HG03439 (cell line): ENCODE data around the gene LYZ.
"Not testable (repeated sequence)": the region's sequence is repeated elsewhere in the genome, so short reads cannot be mapped to it uniquely, and the experiment has no call there.

Experiments used
- ATAC-seq: cut with Tn5 transposase; IDR thresholded peaks from one replicate; pipeline ENCODE4 v1.9.1; 2021; ENCODE audit warnings: mild to moderate bottlenecking, moderate library complexity; ENCODE audit not compliant: unreplicated experiment

The LYZ gene

GRCh38 chr12:69348162-69348938, at the start of gene LYZ:
LYZ (plus strand) TSS chr12:69348381; CDS start chr12:69348409, 28 bp downstream.
- ATAC-seq, result no peak

GRCh38 chr12:69298947-69299346, 49.2 kb upstream of the LYZ start:
- no peak for ATAC-seq

GRCh38 chr12:69304284-69304683, 43.9 kb upstream of the LYZ start:
- ATAC-seq, result no peak

- no peak for ATAC-seq
Observed at GRCh38 chr12:69309461-69309860, 38.7 kb upstream of the LYZ start.

DNA sequence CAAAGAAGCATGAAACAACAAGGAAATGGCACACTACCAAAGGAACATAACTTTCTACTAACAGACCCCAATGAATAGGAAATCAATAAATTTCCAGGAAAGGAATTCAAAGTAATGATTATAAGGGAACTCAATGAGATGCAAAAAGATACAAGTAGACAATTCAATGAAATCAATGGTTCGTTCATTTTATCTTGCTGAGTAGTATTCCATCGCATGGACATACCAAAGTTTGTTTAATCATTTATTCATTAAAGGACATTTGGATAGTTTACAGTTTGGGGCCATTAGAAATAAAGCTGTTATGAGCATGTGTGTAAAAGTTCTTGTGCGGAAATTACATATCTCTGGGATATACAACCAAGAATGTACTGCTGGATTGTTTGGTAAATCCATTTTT, 35.0 kb upstream of the LYZ start:
- no peak for ATAC-seq

DNA sequence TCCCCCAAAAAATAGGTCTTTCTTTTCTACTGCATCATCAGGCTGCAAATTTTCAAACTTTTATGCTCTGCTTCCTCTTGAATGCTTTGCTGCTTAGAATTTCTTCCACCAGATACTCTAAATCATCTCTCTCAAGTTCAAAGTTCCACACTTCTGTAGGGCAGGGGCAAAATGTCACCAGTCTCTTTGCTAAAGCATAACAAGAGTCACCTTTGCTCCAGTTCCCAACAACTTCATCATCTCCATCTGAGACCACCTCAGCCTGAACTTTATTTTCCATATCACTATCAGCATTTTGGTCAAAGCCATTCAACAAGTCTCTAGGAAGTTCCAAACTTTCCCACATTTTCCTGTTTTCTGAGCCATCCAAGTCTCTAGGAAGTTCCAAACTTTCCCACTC, 31.4 kb upstream of the LYZ start:
- ATAC-seq, result not testable (repeated sequence)

- ATAC-seq, result not testable (repeated sequence)
Observed at GRCh38 chr12:69317233-69317632, 30.9 kb upstream of the LYZ start.

GRCh38 chr12:69318225-69318624, 30.0 kb upstream of the LYZ start:
- ATAC-seq, result no peak

- no peak for ATAC-seq
Observed at GRCh38 chr12:69321351-69321750, 26.8 kb upstream of the LYZ start.

GRCh38 chr12:69324797-69325466, 23.2 kb upstream of the LYZ start:
- ATAC-seq, result peak; percentile 61

- no peak for ATAC-seq
Observed at GRCh38 chr12:69328426-69328825, 19.8 kb upstream of the LYZ start.

- ATAC-seq, result no peak
Observed at GRCh38 chr12:69329669-69330428, 18.3 kb upstream of the LYZ start.

DNA sequence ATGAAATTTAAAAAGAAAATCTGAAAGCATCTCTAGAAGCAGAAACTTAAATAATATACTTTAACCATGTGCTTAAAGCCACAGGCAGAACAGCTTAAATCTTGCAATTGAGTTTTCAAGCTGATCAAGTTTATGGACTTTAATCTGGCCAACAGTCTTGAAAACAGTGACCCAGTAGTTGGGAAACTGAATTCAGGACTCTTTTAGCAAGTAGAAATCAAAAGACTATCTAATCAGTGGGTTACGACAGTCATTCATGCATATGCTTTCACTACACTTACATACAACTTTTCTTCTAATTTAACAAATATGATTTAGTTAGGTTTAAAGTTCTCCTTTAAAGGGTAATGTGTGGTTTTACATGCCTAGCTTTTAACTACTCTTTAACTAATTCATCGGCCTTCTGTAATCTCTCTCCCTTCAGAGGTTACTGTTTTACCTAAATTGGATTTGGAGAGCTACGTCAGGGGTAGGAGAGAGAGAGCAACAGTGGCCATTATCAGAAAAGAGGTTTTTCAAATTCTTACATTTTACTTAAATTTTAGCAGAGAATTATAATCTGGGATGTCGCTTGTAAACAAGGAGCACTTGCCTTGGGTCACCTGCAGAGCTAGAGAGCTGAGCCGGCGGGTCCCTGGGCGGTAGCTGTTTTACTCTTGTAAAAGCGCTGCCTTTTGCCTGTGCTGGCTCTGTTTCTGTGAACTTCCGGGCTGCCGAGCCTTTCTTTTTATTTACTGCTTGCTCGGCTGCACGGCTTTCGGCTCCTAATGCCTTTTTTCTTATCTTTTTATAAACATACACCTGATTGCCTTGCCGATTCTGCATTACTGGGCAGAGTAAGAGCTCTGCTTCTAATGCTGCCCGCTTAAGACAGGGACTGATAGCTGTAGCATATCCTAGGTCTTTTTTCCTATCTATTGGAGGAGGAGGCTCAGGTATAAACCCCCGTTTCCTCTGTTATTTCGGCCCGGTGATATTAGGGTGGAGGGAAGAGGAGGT, 17.4 kb upstream of the LYZ start:
- peak; percentile 67 for ATAC-seq

GRCh38 chr12:69331519-69331908, 16.7 kb upstream of the LYZ start:
- no peak for ATAC-seq

DNA sequence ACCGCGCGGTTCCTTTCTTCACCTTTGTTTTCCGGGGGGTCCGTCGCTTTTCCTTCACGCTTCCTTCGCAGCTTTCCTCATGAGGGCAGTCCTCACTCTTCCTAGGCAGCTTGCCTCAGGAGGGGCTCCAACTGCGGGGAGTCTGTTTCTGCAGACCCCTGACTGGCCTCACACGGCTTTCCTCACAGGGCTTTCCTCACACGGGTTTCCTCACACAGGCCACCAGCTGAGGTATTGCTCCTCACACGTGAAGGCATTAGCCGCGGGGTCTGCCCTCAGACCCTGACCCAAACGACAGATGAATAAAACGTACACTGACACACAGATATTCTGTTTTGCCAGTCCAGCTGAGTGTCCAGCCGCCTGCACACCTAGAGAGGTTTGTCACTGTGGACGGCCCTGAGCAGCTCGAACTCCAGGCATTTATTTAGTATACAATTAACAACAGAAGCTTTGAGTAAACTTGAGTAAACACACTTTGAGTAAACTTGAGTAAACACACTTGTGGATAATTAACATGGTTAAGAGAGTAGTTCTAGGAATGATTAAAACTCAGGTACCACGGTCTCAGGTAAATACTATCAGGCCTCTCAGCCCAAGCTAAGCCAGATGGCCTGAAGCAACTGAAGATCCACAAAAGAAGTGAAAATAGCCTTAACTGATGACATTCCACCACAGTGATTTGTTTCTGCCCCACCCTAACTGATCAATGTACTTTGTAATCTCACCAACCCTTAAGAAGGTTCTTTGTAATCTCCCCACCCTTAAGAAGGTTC, 16.1 kb upstream of the LYZ start:
- ATAC-seq, result no peak

DNA sequence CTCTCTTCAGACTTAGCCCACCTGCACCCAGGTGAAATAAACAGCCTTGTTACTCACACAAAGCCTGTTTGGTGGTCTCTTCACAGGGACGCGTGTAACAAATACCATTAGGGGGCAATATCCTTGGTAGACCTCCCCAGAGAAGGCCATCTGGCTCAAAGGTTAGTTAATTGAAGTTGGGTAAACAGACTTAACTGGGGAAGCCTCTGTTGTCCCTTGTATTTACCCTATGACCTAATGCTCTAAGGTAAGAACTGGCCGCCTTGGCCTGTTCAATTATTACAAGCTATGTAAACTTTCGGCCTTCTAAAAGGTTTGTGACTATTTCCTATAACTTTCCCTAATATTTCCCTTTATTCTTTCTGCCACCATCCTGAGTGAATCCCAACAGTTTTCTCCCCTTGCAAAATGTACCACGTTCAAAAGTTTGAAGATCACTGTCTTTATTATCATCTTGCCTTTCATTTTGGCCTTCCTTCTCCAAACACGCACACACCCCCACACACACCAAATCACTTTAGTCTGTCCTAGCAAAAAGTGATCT, 15.3 kb upstream of the LYZ start:
- no peak for ATAC-seq

GRCh38 chr12:69334158-69334557, 14.0 kb upstream of the LYZ start:
- ATAC-seq, result no peak

GRCh38 chr12:69337311-69338090, 10.7 kb upstream of the LYZ start:
- no peak for ATAC-seq
